ENCODE measurements around the gene SMPDL3A.

The SMPDL3A gene

GRCh38 chr6:122775975-122776374 is 13.1 kb upstream of the SMPDL3A start:
- no peak for DNase-seq (ENCODE audit: low read depth)

GRCh38 chr6:122778302-122778701 is 10.8 kb upstream of the SMPDL3A start:
- DNase-seq (ENCODE audit: low read depth) = no peak

- no peak for DNase-seq (ENCODE audit: low read depth)
Measured at GRCh38 chr6:122778985-122779661, 9.9 kb upstream of the SMPDL3A start.

- no peak for DNase-seq (ENCODE audit: low read depth)
Measured at GRCh38 chr6:122779667-122780066, 9.4 kb upstream of the SMPDL3A start, which contains the start of gene FABP7. TSS of gene FABP7 (plus strand) at chr6:122779716. CDS start at chr6:122779795, 79 bp downstream.

GRCh38 chr6:122780114-122780513 is 8.9 kb upstream of the SMPDL3A start:
- DNase-seq (ENCODE audit: low read depth) = no peak

GRCh38 chr6:122781716-122782115 is 7.3 kb upstream of the SMPDL3A start:
- no peak for DNase-seq (ENCODE audit: low read depth)

GRCh38 chr6:122783401-122783800 is 5.7 kb upstream of the SMPDL3A start:
- no peak for DNase-seq (ENCODE audit: low read depth)

- no peak for DNase-seq (ENCODE audit: low read depth)
Measured at GRCh38 chr6:122785891-122786290, 3.2 kb upstream of the SMPDL3A start.

- no peak for DNase-seq (ENCODE audit: low read depth)
Measured at GRCh38 chr6:122787721-122788120, 1.3 kb upstream of the SMPDL3A start.

- DNase-seq (ENCODE audit: low read depth) = no peak
Measured at GRCh38 chr6:122788208-122788607, 850 bp upstream of the SMPDL3A start.

GRCh38 chr6:122788663-122789181 is 336 bp upstream of the SMPDL3A start:
- no peak for DNase-seq (ENCODE audit: low read depth)

GRCh38 chr6:122790028-122790422 is 967 bp downstream of the SMPDL3A start:
- no peak for DNase-seq (ENCODE audit: low read depth)

GRCh38 chr6:122790423-122791309 is 1.6 kb downstream of the SMPDL3A start:
- no peak for DNase-seq (ENCODE audit: low read depth)

- DNase-seq (ENCODE audit: low read depth) = no peak
Measured at GRCh38 chr6:122791310-122791679, 2.2 kb downstream of the SMPDL3A start.

GRCh38 chr6:122792766-122793165 is 3.7 kb downstream of the SMPDL3A start:
- no peak for DNase-seq (ENCODE audit: low read depth)

- DNase-seq (ENCODE audit: low read depth) = no peak
Measured at GRCh38 chr6:122797537-122797936, 8.5 kb downstream of the SMPDL3A start.

- no peak for DNase-seq (ENCODE audit: low read depth)
Measured at GRCh38 chr6:122798099-122798641, 9.1 kb downstream of the SMPDL3A start.

GRCh38 chr6:122799140-122799745 is 10.2 kb downstream of the SMPDL3A start:
- no peak for DNase-seq (ENCODE audit: low read depth)

GRCh38 chr6:122799916-122800686 is 11.0 kb downstream of the SMPDL3A start:
- DNase-seq (ENCODE audit: low read depth) = no peak

GRCh38 chr6:122800906-122801305 is 11.8 kb downstream of the SMPDL3A start:
- DNase-seq (ENCODE audit: low read depth) = no peak

- DNase-seq (ENCODE audit: low read depth) = no peak
Measured at GRCh38 chr6:122801397-122801796, 12.3 kb downstream of the SMPDL3A start.
